HuH-7.5 (cell line): ENCODE measurements around the gene OR7A5.
"Not testable (repeated sequence)": the region's sequence is repeated elsewhere in the genome, so short reads cannot be mapped to it uniquely, and the experiment has no call there.

Source experiments
- DNase-seq: peaks from one replicate; pipeline ENCODE4 v3.0.0; 2011; ENCODE audit warnings: low spot score

The OR7A5 gene

DNA sequence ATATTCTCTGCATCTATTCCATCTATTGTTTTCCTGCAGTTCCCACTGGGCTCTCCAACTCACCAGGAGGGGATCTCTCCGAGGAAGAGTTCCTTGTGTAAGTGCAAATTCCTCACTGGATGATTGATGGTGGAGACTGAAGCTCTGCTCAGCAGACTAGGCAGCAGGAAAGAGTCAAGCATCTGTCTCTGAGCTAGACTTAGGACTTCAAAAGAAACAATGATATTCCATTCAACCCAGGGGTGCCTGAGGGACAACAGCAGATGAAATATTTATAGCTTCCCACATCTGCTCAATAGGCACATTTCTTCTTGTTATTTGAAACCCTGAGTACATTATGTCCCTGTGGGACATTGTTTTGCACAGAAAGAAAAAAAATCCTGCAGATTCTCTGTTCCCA is at the start of gene OR7A5, which contains the start of gene OR7C1:
Gene OR7A5 (minus strand): TSS at position 175 of the 400 bp plus-strand sequence. CDS start 6,944 bp downstream, outside the sequence.
Gene OR7C1 (minus strand): TSS at position 175 of the 400 bp plus-strand sequence. CDS start 35,049 bp downstream, outside the sequence.
- no peak for DNase-seq

GRCh38 chr19:14871619-14872230 is 36.7 kb upstream of the OR7A5 start:
- DNase-seq: no peak

DNA sequence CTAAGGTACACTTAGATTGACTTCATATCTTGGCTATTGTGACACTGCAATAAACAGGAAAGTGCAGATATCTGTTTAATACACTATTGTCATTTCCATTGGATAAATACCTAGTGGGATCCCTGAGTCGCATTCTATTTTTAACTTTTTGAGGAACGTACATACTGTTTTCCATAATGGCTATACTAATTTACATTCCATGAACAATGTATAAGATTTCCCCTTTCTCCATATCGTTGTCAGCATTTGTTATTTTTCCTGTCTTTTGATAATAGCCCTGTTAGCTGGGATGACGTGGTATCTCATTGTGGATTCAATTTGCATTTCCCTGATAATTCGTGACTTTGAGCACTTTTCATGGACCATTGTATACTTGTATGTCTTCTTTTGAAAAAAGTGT is 33.5 kb upstream of the OR7A5 start:
- DNase-seq: no peak

- DNase-seq: no peak
These were observed 13.8 kb upstream of the OR7A5 start, which contains the start of gene OR7A10 for GRCh38 chr19:14848822-14849221. Gene OR7A10 (minus strand): TSS chr19:14848922. CDS start chr19:14841877, 7,045 bp downstream.

GRCh38 chr19:14843578-14843977 is 8.6 kb upstream of the OR7A5 start:
- no peak for DNase-seq

- DNase-seq: no peak
These were observed 8.2 kb upstream of the OR7A5 start for GRCh38 chr19:14843169-14843568.

DNA sequence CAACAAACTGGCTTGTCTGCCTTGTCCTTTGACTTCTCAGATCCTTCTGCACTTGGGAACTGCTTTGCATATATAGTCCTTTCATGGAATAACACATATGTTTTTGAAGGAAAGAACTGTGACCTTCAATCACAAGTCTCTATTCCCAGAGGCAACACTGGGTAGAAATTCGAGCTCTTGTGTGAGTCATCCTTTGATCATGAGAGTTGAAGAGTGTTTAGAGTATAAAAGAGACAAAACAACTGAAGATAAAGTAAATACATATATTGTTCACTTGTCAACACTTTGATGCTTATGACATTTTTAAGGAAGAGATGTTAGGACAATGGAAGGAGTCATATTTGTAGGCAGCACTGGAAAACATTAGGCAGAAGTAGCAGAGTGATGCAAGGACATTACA is 5.2 kb upstream of the OR7A5 start:
- DNase-seq: no peak

DNA sequence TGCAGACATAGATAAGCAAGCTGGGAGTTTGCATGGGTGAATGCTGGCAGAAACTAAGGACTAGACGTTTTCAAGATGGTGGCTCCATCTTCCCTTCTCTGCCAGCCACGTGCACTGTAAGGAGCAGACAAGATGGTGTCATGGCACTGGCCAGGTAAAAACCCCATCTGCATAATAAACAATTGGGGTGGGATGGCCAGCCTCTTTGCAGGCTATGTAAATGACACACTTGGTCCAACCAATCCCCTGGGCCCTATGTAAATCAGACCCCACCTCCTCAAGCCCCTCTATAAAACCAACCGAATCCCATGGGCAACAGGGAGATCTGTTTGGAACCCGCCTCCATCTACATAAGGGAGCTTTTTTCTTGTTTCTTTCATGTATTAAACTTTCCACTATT is 2.4 kb upstream of the OR7A5 start:
- no peak for DNase-seq

- no peak for DNase-seq
These were observed 4.3 kb downstream of the OR7A5 start for GRCh38 chr19:14830702-14831101.

DNA sequence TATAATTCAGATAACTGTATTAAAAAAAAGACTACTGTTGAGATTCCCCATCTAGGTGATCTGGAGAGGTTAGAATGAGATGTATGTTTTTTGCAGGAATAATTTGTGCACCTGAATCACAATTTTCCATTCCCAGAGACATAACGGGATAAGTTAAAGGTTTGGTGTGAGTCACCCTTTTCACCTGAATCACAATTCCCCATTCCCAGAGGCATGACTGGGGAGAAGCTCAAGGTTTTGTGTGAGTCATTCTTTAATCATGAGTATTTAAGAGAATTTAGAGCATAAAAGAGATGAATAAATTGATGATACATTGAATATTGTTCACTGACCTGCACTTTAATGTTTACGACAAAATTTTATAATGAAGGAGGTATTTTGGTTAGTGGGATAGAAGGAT is 9.0 kb downstream of the OR7A5 start:
- DNase-seq: no peak

DNA sequence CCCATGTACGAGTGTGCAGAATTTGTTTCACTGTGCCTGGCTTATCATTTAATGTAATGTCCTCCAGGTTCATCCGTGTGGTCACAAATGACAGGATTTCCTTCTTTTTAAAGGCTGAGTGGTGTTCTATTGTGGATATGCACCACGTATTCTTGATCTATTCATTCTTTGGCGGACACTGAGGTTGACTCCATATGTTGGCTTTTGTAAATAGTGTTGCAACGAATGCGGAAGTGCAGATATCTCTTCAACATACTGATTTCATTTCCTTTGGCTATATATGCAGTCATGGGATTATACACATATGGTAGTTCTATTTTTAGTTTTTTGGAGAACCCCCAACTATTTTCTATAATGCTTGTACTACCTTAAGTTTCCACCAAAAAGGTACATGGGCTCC is 13.0 kb downstream of the OR7A5 start:
- no peak for DNase-seq

- no peak for DNase-seq
These were observed 16.4 kb downstream of the OR7A5 start for GRCh38 chr19:14818588-14818987.

GRCh38 chr19:14817052-14817451 is 17.9 kb downstream of the OR7A5 start:
- DNase-seq: no peak

GRCh38 chr19:14814982-14815652 is 19.9 kb downstream of the OR7A5 start:
- DNase-seq: no peak

DNA sequence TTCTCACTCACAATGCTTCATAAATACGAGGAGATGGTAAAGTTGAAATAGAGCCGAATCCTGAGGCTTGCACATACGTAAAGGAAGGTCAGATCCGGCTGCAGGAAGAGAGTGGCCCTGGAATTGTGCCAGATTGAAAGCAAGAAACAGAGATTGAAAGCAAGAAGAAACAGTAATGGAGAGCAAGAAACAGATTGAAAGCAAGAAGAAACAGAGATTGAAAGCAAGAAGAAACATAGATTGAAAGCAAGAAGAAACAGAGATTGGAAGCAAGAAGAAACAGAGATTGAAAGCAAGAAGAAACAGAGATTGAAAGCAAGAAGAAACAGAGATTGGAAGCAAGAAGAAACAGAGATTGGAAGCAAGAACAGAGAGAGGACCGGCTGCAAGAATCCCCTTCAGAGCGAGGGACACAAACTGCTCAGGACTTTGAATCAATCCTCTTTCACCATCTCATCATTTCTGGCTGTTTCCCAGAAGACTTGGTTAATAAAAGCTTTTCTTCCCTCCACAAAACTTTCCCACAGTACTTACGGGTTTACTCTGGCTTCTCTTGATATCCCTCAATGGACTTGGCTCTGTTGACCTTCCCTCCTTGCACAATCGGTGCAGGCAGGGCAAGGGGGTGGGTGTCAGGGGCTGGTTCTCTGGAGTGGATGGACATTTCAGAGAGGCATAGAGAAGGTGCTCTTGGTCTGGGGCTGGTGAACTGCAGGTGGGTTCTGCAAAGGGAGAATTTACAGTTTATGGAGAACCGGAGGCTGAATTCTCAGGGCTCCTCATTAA is 25.5 kb downstream of the OR7A5 start:
- no peak for DNase-seq

DNA sequence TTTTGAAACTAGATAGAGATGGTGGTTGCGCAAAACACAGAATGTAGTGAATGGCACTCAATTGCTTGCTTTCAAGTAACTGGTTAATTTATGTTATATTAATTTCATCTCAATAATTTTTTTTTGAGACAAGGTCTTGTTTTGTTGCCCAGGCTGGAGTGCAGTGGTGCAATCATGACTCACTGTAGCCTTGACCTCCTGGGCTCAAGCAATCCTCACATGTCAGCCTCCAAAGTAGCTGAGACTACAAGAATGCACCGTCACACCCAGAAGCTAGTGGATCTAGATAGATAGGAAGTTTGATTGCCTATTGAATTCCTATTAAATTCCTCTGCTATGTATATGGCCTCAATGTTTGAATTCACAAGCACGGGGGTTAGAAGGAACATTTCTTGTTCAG is 30.2 kb downstream of the OR7A5 start:
- DNase-seq: no peak

DNA sequence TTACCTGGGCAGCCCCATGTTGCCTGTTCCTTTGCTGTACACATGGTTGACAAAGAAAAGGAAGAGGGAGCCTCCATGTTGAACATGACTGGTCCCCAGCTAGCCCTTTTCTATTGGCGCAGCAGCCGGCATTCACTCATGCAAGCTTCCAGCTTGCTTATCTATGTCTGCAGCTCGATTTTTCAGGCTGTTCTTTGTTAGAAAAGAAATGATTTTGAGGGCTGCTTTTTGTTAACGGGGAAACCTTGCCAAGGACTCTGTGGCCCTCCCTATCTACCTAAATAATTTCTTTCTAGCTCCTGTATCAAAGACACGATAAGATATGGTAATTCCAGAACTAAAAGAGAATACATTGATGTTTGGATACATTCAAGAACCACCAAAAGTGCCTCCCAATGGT is 36.2 kb downstream of the OR7A5 start:
- DNase-seq: no peak

DNA sequence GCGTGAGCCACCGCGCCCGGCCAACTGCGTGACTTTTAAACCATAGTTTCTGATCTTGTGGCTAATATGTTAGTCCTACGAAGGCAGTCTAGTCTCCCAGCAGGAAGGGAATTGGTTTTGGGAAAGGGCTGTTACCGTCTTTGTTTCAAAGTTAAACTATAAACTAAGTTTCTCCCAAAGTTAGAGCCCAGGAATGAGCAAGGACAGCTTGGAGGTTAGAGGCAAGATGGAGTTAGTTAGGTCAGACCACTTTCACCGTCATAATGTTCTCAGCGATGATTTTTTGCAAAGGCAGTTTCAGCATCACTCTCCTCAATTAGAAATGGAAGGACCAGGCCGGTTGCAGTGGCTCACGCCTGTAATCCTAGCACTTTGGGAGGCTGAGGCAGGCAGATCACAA is 39.0 kb downstream of the OR7A5 start:
- no peak for DNase-seq

GRCh38 chr19:14795078-14795721 is 39.8 kb downstream of the OR7A5 start:
- no peak for DNase-seq

- not testable (repeated sequence) for DNase-seq
These were observed 42.7 kb downstream of the OR7A5 start for GRCh38 chr19:14792250-14792649.

DNA sequence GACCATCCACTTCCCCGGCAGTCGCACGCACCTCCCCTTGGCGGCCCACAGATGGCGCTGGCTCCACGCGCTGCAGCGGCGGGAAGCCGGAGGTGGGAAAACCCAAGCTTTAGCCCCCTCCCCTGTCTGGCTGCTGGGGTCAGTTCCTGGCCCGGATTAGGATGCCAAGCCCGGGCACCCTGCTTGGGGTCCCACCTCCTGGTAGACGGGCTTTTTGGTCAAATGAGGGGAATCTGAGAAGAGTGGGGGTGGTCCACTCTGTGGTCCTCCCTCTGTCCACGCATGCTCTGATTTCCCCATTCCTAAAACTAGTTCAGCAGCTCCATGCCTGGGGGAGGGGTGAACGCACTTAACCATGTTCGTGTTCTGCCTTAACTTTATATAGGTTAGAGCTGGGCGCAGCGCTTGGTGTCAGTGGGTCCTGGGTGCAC is 48.5 kb downstream of the OR7A5 start:
- DNase-seq: no peak

GRCh38 chr19:14785102-14785793 is 49.7 kb downstream of the OR7A5 start:
- DNase-seq: not testable (repeated sequence)
